Fibroblast of lung (primary cell): Measurements from ENCODE around the gene CRELD2. TPM values are rescaled to one million over a fixed set of nuclear protein-coding genes. Genes with fewer than 3 reads are reported as not detected.

Source experiments
- DNase-seq, 2 donors: peaks; one replicate each; pipeline versions ENCODE4 v3.0.0 to v3.0.0-alpha.2; 2010; ENCODE audit warnings: low read depth in 2 of 2
- H2AFZ ChIP-seq: 2 replicates; pipeline ENCODE4 v1.5.1; 2012; ENCODE audit warnings: low read length, control low read depth, inconsistent platforms
- H3K27ac ChIP-seq: 2 replicates; pipeline ENCODE4 v1.5.1; 2011; ENCODE audit warnings: low read length, control low read depth; ENCODE audit not compliant: insufficient read depth
- H3K27me3 ChIP-seq: 2 replicates; pipeline ENCODE4 v1.5.1; 2011; ENCODE audit warnings: mild to moderate bottlenecking, low read length; ENCODE audit not compliant: control insufficient read depth, insufficient read depth
- H3K36me3 ChIP-seq: 2 replicates; pipeline ENCODE4 v1.5.1; 2011; ENCODE audit warnings: low read length; ENCODE audit not compliant: control insufficient read depth, insufficient read depth
- H3K4me1 ChIP-seq: 2 replicates; pipeline ENCODE4 v1.5.1; 2011; ENCODE audit warnings: low read length; ENCODE audit not compliant: control insufficient read depth, insufficient read depth; ENCODE audit errors: extremely low read depth
- H3K4me2 ChIP-seq: 2 replicates; pipeline ENCODE4 v1.5.1; 2011; ENCODE audit warnings: low read length, control low read depth; ENCODE audit not compliant: insufficient read depth; ENCODE audit errors: extremely low read depth
- H3K4me3 ChIP-seq, 4 experiments: fragments of 200-600 bp in 1 of 4; sonication (generic) in 1 of 4; replicated peaks in 1 of 4; 2 replicates each; pipeline ENCODE4 v1.5.1; 2011 to 2016; ENCODE audit warnings: low read length in 4 of 4, low read depth in 3 of 4, mild to moderate bottlenecking in 3 of 4, control low read depth in 2 of 4, inconsistent platforms in 1 of 4, mixed read lengths in 1 of 4; ENCODE audit not compliant: insufficient read depth in 1 of 4; ENCODE audit errors: control extremely low read depth in 1 of 4
- H3K79me2 ChIP-seq: 2 replicates; pipeline ENCODE4 v1.5.1; 2012; ENCODE audit warnings: mild to moderate bottlenecking, low read length, inconsistent platforms; ENCODE audit not compliant: control insufficient read depth, insufficient read depth
- H3K9ac ChIP-seq: 2 replicates; pipeline ENCODE4 v1.5.1; 2011; ENCODE audit warnings: mild to moderate bottlenecking, low read length, control low read depth; ENCODE audit not compliant: insufficient read depth
- H3K9me3 ChIP-seq: 2 replicates; pipeline ENCODE4 v1.5.1; 2012; ENCODE audit warnings: low read depth, low read length; ENCODE audit not compliant: control insufficient read depth, insufficient read depth
- H4K20me1 ChIP-seq: 2 replicates; pipeline ENCODE4 v1.5.1; 2011; ENCODE audit warnings: low read length; ENCODE audit not compliant: control insufficient read depth, insufficient read depth; ENCODE audit errors: extremely low read depth
- CTCF ChIP-seq, 2 donors: IDR thresholded peaks in 1 of 2; conservative IDR thresholded peaks in 1 of 2; 1 replicate in 1 of 2; 2 replicates in 1 of 2; pipeline ENCODE4 v1.5.1; 2011 to 2012; ENCODE audit warnings: low read length in 2 of 2, control low read depth in 1 of 2, inconsistent platforms in 1 of 2, low read depth in 1 of 2, mild to moderate bottlenecking in 1 of 2
- EZH2 ChIP-seq: IDR thresholded peaks from 2 replicates; pipeline ENCODE4 v1.5.1; 2012; ENCODE audit warnings: low read length, control low read depth, mild to moderate bottlenecking; ENCODE audit errors: missing control alignments
- polyA plus RNA-seq, 2 donors: library from polyadenylated mRNA; depleted of rRNA in 1 of 2; stranded (reverse) in 1 of 2; unstranded in 1 of 2; fragments of >200 nt; gene quantifications; 2 replicates each; pipeline ENCODE4 v1.2.1, GENCODE V29; 2011 to 2012; ENCODE audit warnings: missing spikeins in 1 of 2
- total RNA-seq: library from RNA; depleted of rRNA; stranded (reverse); fragments of >200 nt; gene quantifications from 2 replicates; pipeline ENCODE4 v1.2.1, GENCODE V29; 2014

CRELD2 gene
- total and polyA plus RNA-seq, 2 donors (not counting 1 experiment from before 2014, with no cell fraction given): 45.3 to 56.6 TPM

DNA sequence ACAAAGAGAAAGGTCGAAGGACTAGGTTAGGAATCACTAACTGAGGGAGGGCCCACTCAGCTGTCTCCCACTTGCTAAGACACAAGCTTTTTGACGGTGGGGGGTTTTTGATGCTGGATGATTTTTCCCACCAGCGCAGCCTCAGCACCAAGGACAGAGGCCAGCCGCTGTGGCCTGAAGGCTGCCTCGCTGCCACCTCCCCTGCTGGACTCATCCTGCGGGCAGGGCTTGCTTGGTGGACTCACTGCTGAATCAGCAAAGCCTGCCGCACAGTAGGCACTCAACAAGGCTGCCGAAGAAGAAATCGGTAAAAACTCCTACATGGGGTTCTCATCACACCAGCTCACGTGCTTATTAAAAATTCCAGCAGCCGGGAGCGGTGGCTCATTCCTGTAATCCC, 2.8 kb upstream of the CRELD2 start:
- DNase-seq: no peak
- Histone ChIP-seq H3K4me3 (no peak overlapping the region), H3K9me3 (no peaks in the 10 kb centered on the region), H3K27me3 (no peaks in the 10 kb centered on the region), H3K27ac (no peak overlapping the region), H3K36me3 (peaks cover 5% of the 10 kb centered on the region), H3K9ac (no peak overlapping the region), H2AFZ (no peak overlapping the region), H3K4me2 (no peak overlapping the region), H3K79me2 (peaks cover 6% of the 10 kb centered on the region), H3K4me1 (peaks cover 5% of the 10 kb centered on the region), H4K20me1 (no peaks in the 10 kb centered on the region)
- TF ChIP-seq EZH2 (no peak), CTCF (conservative IDR thresholded peaks at IDR 0.05 in 1 of 2, IDR thresholded peaks at IDR 0.05 in 1 of 2; ENCODE audit: low read depth in 1 of 2, low read length in 2 of 2) (no peak)

- Histone ChIP-seq H3K9ac (no peak overlapping the region), H3K4me2 (no peak overlapping the region), H3K36me3 (peaks cover 9% of the 10 kb centered on the region), H3K27ac (no peak overlapping the region), H2AFZ (no peak overlapping the region), H3K4me1 (peaks cover 5% of the 10 kb centered on the region), H3K27me3 (no peaks in the 10 kb centered on the region), H3K9me3 (no peaks in the 10 kb centered on the region), H4K20me1 (no peaks in the 10 kb centered on the region), H3K4me3 (no peak overlapping the region), H3K79me2 (peaks cover 6% of the 10 kb centered on the region)
- TF ChIP-seq CTCF (conservative IDR thresholded peaks at IDR 0.05 in 1 of 2, IDR thresholded peaks at IDR 0.05 in 1 of 2; ENCODE audit: low read depth in 1 of 2, low read length in 2 of 2): no peak
- no peak for TF ChIP-seq EZH2
- no peak for DNase-seq
These were observed 1.6 kb upstream of the CRELD2 start for GRCh38 chr22:49916831-49917230.

DNA sequence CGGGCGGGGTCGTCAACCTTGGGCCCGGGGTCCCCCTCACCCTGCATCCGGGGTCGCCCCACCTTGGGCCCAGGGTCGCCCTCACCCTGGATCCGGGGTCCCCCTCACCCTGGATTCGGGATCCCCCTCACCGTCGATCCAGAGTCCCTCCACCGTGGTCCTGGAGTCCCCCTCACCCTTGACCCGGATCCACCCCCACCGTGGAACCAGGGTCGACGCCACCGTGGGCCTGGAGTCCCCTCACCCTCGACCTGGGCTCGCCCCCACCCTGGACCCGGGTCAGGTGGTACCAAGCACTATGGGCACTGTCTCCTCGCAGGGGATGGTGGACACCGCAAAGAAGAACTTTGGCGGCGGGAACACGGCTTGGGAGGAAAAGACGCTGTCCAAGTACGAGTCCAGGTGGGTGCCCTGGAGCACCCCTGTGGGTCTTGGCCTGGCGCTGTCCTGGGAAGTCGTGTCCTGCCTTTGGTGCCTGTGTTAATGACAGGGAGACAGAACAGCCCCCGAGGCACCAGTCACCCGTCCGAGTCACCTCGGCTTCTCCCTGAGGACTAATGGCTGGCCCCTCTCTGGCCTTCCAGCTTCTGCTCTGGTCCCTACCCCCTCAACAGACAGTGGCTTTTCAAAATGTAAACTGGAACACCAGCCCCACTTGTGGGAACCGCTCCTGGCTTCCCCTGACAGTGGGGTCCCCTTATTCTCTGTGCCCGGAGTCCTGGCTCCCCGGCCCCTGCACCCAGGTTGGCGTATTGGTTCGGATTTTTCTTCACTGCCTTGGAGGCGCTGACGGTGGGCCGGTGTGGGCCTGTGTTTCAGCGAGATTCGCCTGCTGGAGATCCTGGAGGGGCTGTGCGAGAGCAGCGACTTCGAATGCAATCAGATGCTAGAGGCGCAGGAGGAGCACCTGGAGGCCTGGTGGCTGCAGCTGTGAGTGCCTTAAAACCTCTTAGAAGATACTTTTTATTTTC, 762 bp downstream of the CRELD2 start:
- Histone ChIP-seq H3K27me3 (no peaks in the 10 kb centered on the region), H3K36me3 (peaks cover 9% of the 10 kb centered on the region), H3K4me2 (peak overlapping the region; percentile 97), H3K79me2 (peaks cover 6% of the 10 kb centered on the region), H3K4me1 (peaks cover 5% of the 10 kb centered on the region), H3K9ac (peak overlapping the region; percentile 78), H2AFZ (peak overlapping the region; percentile 53), H4K20me1 (no peaks in the 10 kb centered on the region), H3K4me3 (peak overlapping the region; percentile 57 to 89 (median 70)), H3K9me3 (no peaks in the 10 kb centered on the region), H3K27ac (peak overlapping the region; percentile 39)
- TF ChIP-seq CTCF (conservative IDR thresholded peaks at IDR 0.05 in 1 of 2, IDR thresholded peaks at IDR 0.05 in 1 of 2; ENCODE audit: low read depth in 1 of 2, low read length in 2 of 2) (no peak), EZH2 (no peak)
- no peak for DNase-seq
